H9 (cell line): ENCODE data around the gene MED29. TPM values are rescaled to one million over a fixed set of nuclear protein-coding genes. Genes with fewer than 3 reads are reported as not detected.

ENCODE experiments used
- DNase-seq: peaks from one replicate; pipeline ENCODE4 v3.0.0-alpha.2; 2017
- H2AFZ ChIP-seq: one replicate; pipeline ENCODE4 v1.6.1; 2013; ENCODE audit warnings: mild to moderate bottlenecking, low read length, control low read depth, moderate library complexity
- H2AK5ac ChIP-seq: 2 replicates; pipeline ENCODE4 v1.6.1; 2013; ENCODE audit warnings: low read length, control low read depth, mixed read lengths; ENCODE audit not compliant: insufficient read length
- H2BK120ac ChIP-seq: one replicate; pipeline ENCODE4 v1.6.1; 2013; ENCODE audit warnings: low read depth, mild to moderate bottlenecking, low read length, control low read depth, inconsistent platforms; ENCODE audit not compliant: poor library complexity, severe bottlenecking
- H2BK12ac ChIP-seq: 2 replicates; pipeline ENCODE4 v1.6.1; 2013; ENCODE audit warnings: low read length, control low read depth, mixed read lengths, low read depth; ENCODE audit not compliant: insufficient read length
- H2BK15ac ChIP-seq: 2 replicates; pipeline ENCODE4 v1.6.1; 2013; ENCODE audit warnings: low read depth, low read length, control low read depth
- H2BK20ac ChIP-seq: one replicate; pipeline ENCODE4 v1.6.1; 2013; ENCODE audit warnings: low read depth, mild to moderate bottlenecking, low read length, control low read depth, inconsistent platforms; ENCODE audit not compliant: poor library complexity, severe bottlenecking
- H2BK5ac ChIP-seq: 2 replicates; pipeline ENCODE4 v1.6.1; 2013; ENCODE audit warnings: low read length, control low read depth, mixed read lengths; ENCODE audit not compliant: insufficient read length
- H3K14ac ChIP-seq: 2 replicates; pipeline ENCODE4 v1.6.1; 2013; ENCODE audit warnings: low read length, control low read depth; ENCODE audit not compliant: insufficient read depth
- H3K18ac ChIP-seq: 2 replicates; pipeline ENCODE4 v1.6.1; 2013; ENCODE audit warnings: low read depth, mild to moderate bottlenecking, mixed read lengths, low read length, control low read depth; ENCODE audit not compliant: insufficient read length
- H3K23ac ChIP-seq: 2 replicates; pipeline ENCODE4 v1.6.1; 2013; ENCODE audit warnings: low read length, control low read depth, mixed read lengths, low read depth; ENCODE audit not compliant: insufficient read length
- H3K23me2 ChIP-seq: 2 replicates; pipeline ENCODE4 v1.6.1; 2013; ENCODE audit warnings: low read depth, mild to moderate bottlenecking, mixed read lengths, low read length, control low read depth; ENCODE audit not compliant: insufficient read length, poor library complexity, severe bottlenecking
- H3K27ac ChIP-seq: 2 replicates; pipeline ENCODE4 v1.5.1; 2013; ENCODE audit warnings: low read length, control low read depth, mixed read lengths, low read depth; ENCODE audit not compliant: insufficient read length
- H3K27me3 ChIP-seq: 2 replicates; pipeline ENCODE4 v1.6.1; 2013; ENCODE audit warnings: low read length, control low read depth, inconsistent platforms; ENCODE audit not compliant: insufficient read depth
- H3K4ac ChIP-seq: 2 replicates; pipeline ENCODE4 v1.6.1; 2013; ENCODE audit warnings: low read depth, mild to moderate bottlenecking, control low read depth, inconsistent platforms, low read length, moderate library complexity
- H3K4me1 ChIP-seq: 2 replicates; pipeline ENCODE4 v1.6.1; 2013; ENCODE audit warnings: low read length, control low read depth, inconsistent platforms; ENCODE audit not compliant: insufficient read depth
- H3K4me2 ChIP-seq: 2 replicates; pipeline ENCODE4 v1.6.1; 2013; ENCODE audit warnings: low read length, control low read depth, mixed read lengths; ENCODE audit not compliant: insufficient read length, insufficient read depth
- H3K56ac ChIP-seq: 2 replicates; pipeline ENCODE4 v1.6.1; 2013; ENCODE audit warnings: low read depth, mild to moderate bottlenecking, mixed read lengths, low read length, control low read depth; ENCODE audit not compliant: insufficient read length
- H3K79me1 ChIP-seq: 2 replicates; pipeline ENCODE4 v1.6.1; 2013; ENCODE audit warnings: low read depth, mild to moderate bottlenecking, moderate library complexity, low read length, control low read depth, inconsistent platforms; ENCODE audit not compliant: insufficient read depth, poor library complexity, severe bottlenecking
- H3K79me2 ChIP-seq: 2 replicates; pipeline ENCODE4 v1.6.1; 2013; ENCODE audit warnings: low read length, control low read depth, inconsistent platforms; ENCODE audit not compliant: insufficient read depth
- H3K9ac ChIP-seq: 2 replicates; pipeline ENCODE4 v1.6.1; 2013; ENCODE audit warnings: low read length, control low read depth, mixed read lengths; ENCODE audit not compliant: insufficient read length; ENCODE audit errors: extremely low read depth
- H3K9me3 ChIP-seq: one replicate; pipeline ENCODE4 v1.6.1; 2013; ENCODE audit warnings: low read depth, low read length, inconsistent platforms; ENCODE audit not compliant: control insufficient read depth
- H3T11ph ChIP-seq: one replicate; pipeline ENCODE4 v1.6.1; 2013; ENCODE audit warnings: mild to moderate bottlenecking, low read length, control low read depth, inconsistent platforms
- H4K20me1 ChIP-seq: one replicate; pipeline ENCODE4 v1.6.1; 2013; ENCODE audit not compliant: control insufficient read depth, insufficient read length, insufficient read depth
- H4K5ac ChIP-seq: 2 replicates; pipeline ENCODE4 v1.6.1; 2013; ENCODE audit warnings: low read depth, mild to moderate bottlenecking, mixed read lengths, low read length, control low read depth; ENCODE audit not compliant: insufficient read length
- H4K8ac ChIP-seq: replicated peaks from 2 replicates; pipeline ENCODE4 v1.6.1; 2013; ENCODE audit warnings: low read length, control low read depth, mixed read lengths, low read depth; ENCODE audit not compliant: insufficient read length
- H4K91ac ChIP-seq: 2 replicates; pipeline ENCODE4 v1.6.1; 2013; ENCODE audit warnings: low read depth, mild to moderate bottlenecking, moderate library complexity, mixed read lengths, low read length, control low read depth; ENCODE audit not compliant: insufficient read length
- H3K27ac Mint-ChIP-seq, 3 experiments: 2 replicates in 2 of 3; 3 replicates in 1 of 3; pipeline ENCODE4 v1.8.0; 2020 to 2021; ENCODE audit warnings: mixed read lengths in 3 of 3, mild to moderate bottlenecking in 1 of 3, moderate library complexity in 1 of 3
- H3K27me3 Mint-ChIP-seq: 2 replicates; pipeline ENCODE4 v1.8.0; 2021; ENCODE audit warnings: low read depth, mild to moderate bottlenecking, moderate library complexity, mixed read lengths
- H3K36me3 Mint-ChIP-seq, 3 experiments: 2 replicates in 2 of 3; 3 replicates in 1 of 3; pipeline ENCODE4 v1.8.0; 2020 to 2021; ENCODE audit warnings: low read depth in 3 of 3, mixed read lengths in 3 of 3; ENCODE audit not compliant: insufficient read depth in 1 of 3
- H3K4me1 Mint-ChIP-seq, 2 experiments: 2 replicates each; pipeline ENCODE4 v1.8.0; 2020; ENCODE audit warnings: mixed read lengths in 2 of 2
- H3K4me3 Mint-ChIP-seq, 2 experiments: 2 replicates in 1 of 2; 3 replicates in 1 of 2; pipeline ENCODE4 v1.8.0; 2020 to 2021; ENCODE audit warnings: mild to moderate bottlenecking in 2 of 2, mixed read lengths in 2 of 2, moderate library complexity in 1 of 2
- H3K9me3 Mint-ChIP-seq, 2 experiments: 2 replicates in 1 of 2; 3 replicates in 1 of 2; pipeline ENCODE4 v1.8.0; 2020; ENCODE audit warnings: mild to moderate bottlenecking in 2 of 2, mixed read lengths in 2 of 2, moderate library complexity in 1 of 2
- CTCF ChIP-seq: fragments of 200-600 bp; sonication (generic); conservative IDR thresholded peaks from 3 replicates; pipeline ENCODE4 v1.8.0; 2021; ENCODE audit warnings: antibody characterized with exemption, mild to moderate bottlenecking
- WGBS: extraction: QIAGEN DNeasy Blood & Tissue Kit; methylation state at CpG from one replicate; pipeline ENCODE4 v1.1.7; 2013; ENCODE audit warnings: missing lambda C conversion rate, low lambda C conversion rate, mixed read lengths; ENCODE audit not compliant: insufficient read length; ENCODE audit errors: extremely low coverage; 5-methylcytosine and 5-hydroxymethylcytosine counted together
- total RNA-seq: library from RNA; stranded (reverse); gene quantifications from 2 replicates; pipeline ENCODE4 v1.2.1, GENCODE V29; 2021

The MED29 gene
- total RNA-seq, 1 experiment from 2014 or later = 48.3 TPM

- no CpG with 5 or more reads among the region's 24 CpGs for WGBS
- Histone ChIP-seq H4K5ac (no peak overlapping the region), H3K27ac (no peak overlapping the region), H3T11ph (no peak overlapping the region), H3K23ac (no peak overlapping the region), H2BK15ac (no peak overlapping the region), H4K20me1 (peaks cover 2% of the 10 kb centered on the region), H2BK5ac (no peak overlapping the region), H3K14ac (peak overlapping the region; percentile 33), H3K27me3 (no peaks in the 10 kb centered on the region), H4K8ac (no peak overlapping the region), H2BK12ac (no peak overlapping the region), H3K4me2 (peak overlapping the region; percentile 89), H3K4ac (no peak overlapping the region; the same call in 1 of the 2 replicates), H2BK20ac (no peak overlapping the region), H2AFZ (no peak overlapping the region), H3K4me1 (peaks cover 4% of the 10 kb centered on the region; the same call in 1 of the 2 replicates), H3K9me3 (no peaks in the 10 kb centered on the region), H4K91ac (no peak overlapping the region), H3K18ac (peak overlapping the region; percentile 83), H3K23me2 (peaks cover 10% of the 10 kb centered on the region), H2BK120ac (peak overlapping the region; percentile 26), H3K9ac (peak overlapping the region; percentile 85), H3K56ac (no peak overlapping the region), H3K79me2 (peaks cover 6% of the 10 kb centered on the region; the same call in 1 of the 2 replicates), H2AK5ac (no peak overlapping the region), H3K79me1 (peaks cover 6% of the 10 kb centered on the region)
- Mint-ChIP-seq H3K9me3 (no peaks in the 10 kb centered on the region; a peak in 1 of 5 replicates), H3K4me3 (peak overlapping the region; percentile 96 to 97), H3K4me1 (peaks cover 40 to 48% of the 10 kb centered on the region in 2 experiments), H3K27me3 (peaks cover 1% of the 10 kb centered on the region; the same call in 1 of the 2 replicates), H3K27ac (peak overlapping the region; percentile 58 to 91 (median 77); a peak in 6 of 7 replicates), H3K36me3 (peaks cover 13 to 47% (median 32%) of the 10 kb centered on the region in 3 experiments)
- TF ChIP-seq CTCF = no peak; the same call in 2 of the 3 replicates
- DNase-seq = no peak
Observed at GRCh38 chr19:39412867-39413271, 21.7 kb downstream of the MED29 start.
